K562 (cell line): ENCODE results near the gene RFX3. TPM values are rescaled to one million over a fixed set of nuclear protein-coding genes. Genes with fewer than 3 reads are reported as not detected.

ENCODE experiments used
- ATAC-seq: fragments of 200-7000 bp; cut with Tn5 transposase; 3 replicates; pipeline ENCODE4 v1.9.1; 2020; ENCODE audit warnings: moderate library complexity
- BruUV-seq: library from RNA; stranded (reverse); fragments of 400-500 nt; replicated peaks from 2 replicates; lab custom pipeline; 2021; lab: Mats Ljungman, UMichigan
- CTCF ChIA-PET: fragments of 300-600 bp; formaldehyde crosslinking; extraction: SDS; loops from one replicate; lab custom pipeline; 2021; ENCODE audit warnings: low intra/inter-chr PET ratio; lab: Yijun Ruan, JAX
- POLR2A ChIA-PET: fragments of 300-600, 350-650 bp; sonication (Branson Sonifier 250); formaldehyde crosslinking; extraction: SDS; loops from one replicate; lab custom pipeline; 2021; ENCODE audit warnings: antibody characterized with exemption, inconsistent platforms; lab: Yijun Ruan, JAX
- DNase-seq, 4 experiments: peaks; one replicate each; pipeline versions ENCODE4 v3.0.0 to v3.0.0-alpha.2; 2011 to 2018; ENCODE audit warnings: low spot score in 3 of 4, mixed read lengths in 3 of 4; ENCODE audit errors: extremely low read depth in 1 of 4
- FAIRE-seq: peaks from 2 replicates; lab custom pipeline; 2011; peaks lifted over from hg19 to GRCh38; lab: Jason Lieb, UNC
- H2AFZ ChIP-seq: 2 replicates; pipeline ENCODE4 v1.6.0; 2011; ENCODE audit warnings: low read depth, low read length, control low read depth, inconsistent platforms
- H3K27ac ChIP-seq: fragments of 200-600 bp; 3 replicates; pipeline ENCODE4 v1.8.0; 2011; ENCODE audit warnings: low read depth, mild to moderate bottlenecking, control low read depth, inconsistent platforms, low read length, moderate library complexity, mixed read lengths; ENCODE audit errors: extremely low read depth
- H3K27me3 ChIP-seq, 2 experiments: fragments of 300-600 bp in 1 of 2; 2 replicates in 1 of 2; 3 replicates in 1 of 2; pipeline versions ENCODE4 v1.6.0 to v1.8.0; 2011; ENCODE audit warnings: inconsistent platforms in 2 of 2, low read length in 2 of 2, mild to moderate bottlenecking in 1 of 2, mixed read lengths in 1 of 2, moderate library complexity in 1 of 2; ENCODE audit not compliant: control insufficient read depth in 2 of 2, insufficient read depth in 2 of 2
- H3K36me3 ChIP-seq: fragments of 300-600 bp; 3 replicates; pipeline ENCODE4 v1.8.0; 2011; ENCODE audit warnings: mild to moderate bottlenecking, low read length, inconsistent platforms; ENCODE audit not compliant: control insufficient read depth, insufficient read depth
- H3K4me1 ChIP-seq, 2 experiments: fragments of 200-600 bp in 1 of 2; replicated peaks in 1 of 2; 2 replicates in 1 of 2; 3 replicates in 1 of 2; pipeline versions ENCODE4 v1.5.1 to v1.8.0; 2011; ENCODE audit warnings: inconsistent platforms in 2 of 2, low read length in 2 of 2, mild to moderate bottlenecking in 1 of 2, mixed read lengths in 1 of 2, moderate library complexity in 1 of 2; ENCODE audit not compliant: control insufficient read depth in 2 of 2, insufficient read depth in 2 of 2
- H3K4me2 ChIP-seq: 2 replicates; pipeline ENCODE4 v1.6.1; 2011; ENCODE audit warnings: low read length, control low read depth, inconsistent platforms, mixed read lengths; ENCODE audit not compliant: insufficient read depth
- H3K4me3 ChIP-seq: fragments of 200-600 bp; sonication (generic), shearing (Covaris generic); 2 replicates; pipeline ENCODE4 v1.5.1; 2016; ENCODE audit warnings: control low read depth, inconsistent platforms
- H3K79me2 ChIP-seq: fragments of 200-600 bp; 3 replicates; pipeline ENCODE4 v1.8.0; 2011; ENCODE audit warnings: low read length, inconsistent platforms; ENCODE audit not compliant: control insufficient read depth, insufficient read depth
- H3K9ac ChIP-seq, 2 experiments: 2 replicates each; pipeline versions ENCODE4 v1.6.0 to v1.6.1; 2011; ENCODE audit warnings: low read depth in 2 of 2, low read length in 2 of 2, control low read depth in 1 of 2, inconsistent platforms in 1 of 2, mild to moderate bottlenecking in 1 of 2, mixed read lengths in 1 of 2; ENCODE audit not compliant: insufficient read depth in 1 of 2
- H3K9me1 ChIP-seq: one replicate; pipeline ENCODE4 v1.6.0; 2011; ENCODE audit warnings: inconsistent platforms, mild to moderate bottlenecking, low read length, moderate library complexity; ENCODE audit not compliant: control insufficient read depth, insufficient read depth
- H3K9me3 ChIP-seq: replicated peaks from 2 replicates; pipeline ENCODE4 v1.5.1; 2011; ENCODE audit warnings: low read depth, low read length, inconsistent platforms; ENCODE audit not compliant: control insufficient read depth, insufficient read depth
- H4K20me1 ChIP-seq: replicated peaks from 2 replicates; pipeline ENCODE4 v1.6.1; 2011; ENCODE audit warnings: low read length, inconsistent platforms, mixed read lengths; ENCODE audit not compliant: control insufficient read depth, insufficient read depth
- E2F5 ChIP-seq: sonication (generic); formaldehyde crosslinking; IDR thresholded peaks from 2 replicates; pipeline ENCODE4 v1.8.0; 2022; ENCODE audit warnings: mild to moderate bottlenecking, missing genetic modification reagents
- FOXJ2 ChIP-seq: fragments of 200-800 bp; sonication (Bioruptor generic); IDR thresholded peaks from 2 replicates; pipeline ENCODE4 v1.6.1; 2016; ENCODE audit warnings: missing genetic modification characterization, missing compliant biosample characterization
- HES1 ChIP-seq: fragments of 450-650 bp; IDR thresholded peaks from 2 replicates; pipeline ENCODE4 v1.6.1; 2016; ENCODE audit warnings: low read depth, mild to moderate bottlenecking, moderate library complexity
- KLF6 ChIP-seq: fragments of 250-450 bp; sonication (Bioruptor Pico); IDR thresholded peaks from 2 replicates; pipeline ENCODE4 v1.4.0; 2020; ENCODE audit warnings: mild to moderate bottlenecking, moderate library complexity, borderline replicate concordance
- MED1 ChIP-seq: sonication (generic); formaldehyde crosslinking; IDR thresholded peaks from 2 replicates; pipeline ENCODE4 v1.8.1; 2023; ENCODE audit warnings: missing genetic modification reagents, borderline replicate concordance
- NCOA4 ChIP-seq: fragments of 450-650 bp; IDR thresholded peaks from 2 replicates; pipeline ENCODE4 v1.6.1; 2018; ENCODE audit warnings: mild to moderate bottlenecking; ENCODE audit not compliant: partially characterized antibody
- RAD21 ChIP-seq, 2 experiments: fragments of 250-450 bp in 1 of 2; fragments of 450-650 bp in 1 of 2; sonication (Bioruptor Pico) in 1 of 2; formaldehyde crosslinking in 1 of 2; IDR thresholded peaks in 1 of 2; conservative IDR thresholded peaks in 1 of 2; 2 replicates each; pipeline versions ENCODE4 v1.4.0 to v1.8.0; 2020 to 2022; ENCODE audit warnings: mild to moderate bottlenecking in 2 of 2, moderate library complexity in 1 of 2
- RBM39 ChIP-seq: fragments of 200-400 bp; formaldehyde crosslinking; optimal IDR thresholded peaks from 2 replicates; pipeline ENCODE3; 2018; ENCODE audit warnings: low read depth, low read length
- WGBS: fragments of 100-300 bp; shearing (Covaris generic); methylation state at CpG from one replicate; pipeline ENCODE4 v1.1.6; 2016; ENCODE audit warnings: low coverage, mixed read lengths; ENCODE audit not compliant: insufficient coverage; ENCODE audit errors: missing lambda C conversion rate; 5-methylcytosine and 5-hydroxymethylcytosine counted together
- in situ Hi-C: fragments of 300-500 bp; cut with MboI; formaldehyde crosslinking; loops from 4 replicates; pipeline ENCODE4 v1.15.0; 2018; ENCODE audit warnings: inconsistent platforms, mixed read lengths
- intact Hi-C: fragments of 100-400 bp; cut with micrococcal nuclease; formaldehyde crosslinking; loops from 2 replicates; pipeline ENCODE4 v1.14.2; 2022
- polyA plus RNA-seq, 8 experiments: library from polyadenylated mRNA; depleted of rRNA in 4 of 8; stranded (reverse) in 5 of 8; unstranded in 3 of 8; fragments of >200 nt; fragmentation: Nextera tagmentation in 2 of 8; fragmentation: Illumina TruSeq in 1 of 8; extraction: Ambion mirVana in 2 of 8; extraction: Trizol in 1 of 8; gene quantifications; 2 replicates each; pipeline versions ENCODE4 v1.2.1 to v1.2.3, GENCODE V29; 2011 to 2014; ENCODE audit warnings: inconsistent platforms in 1 of 8, missing spikeins in 1 of 8
- total RNA-seq, 7 experiments: library from RNA; depleted of rRNA in 6 of 7; stranded (reverse); fragments of >200 nt in 6 of 7; fragmentation: Illumina TruSeq in 2 of 7; extraction: Trizol in 2 of 7; gene quantifications; 2 replicates each; pipeline versions ENCODE4 v1.2.1 to v1.2.3, GENCODE V29; 2011 to 2021; ENCODE audit warnings: low replicate concordance in 1 of 7

The RFX3 gene
- total and polyA plus RNA-seq, 9 of the 15 experiments (the other 6 are each of a cell fraction or from before 2014, with no cell fraction given) = 0.86 to 4.9 (median 2.0) TPM

GRCh38 chr9:3490957-3491356 lies 34.8 kb downstream of the RFX3 start:
- Histone ChIP-seq H3K27ac (no peak overlapping the region), H3K9me1 (no peaks in the 10 kb centered on the region), H3K9ac (no peak overlapping the region), H3K4me3 (no peak overlapping the region), H3K9me3 (no peaks in the 10 kb centered on the region), H3K36me3 (no peaks in the 10 kb centered on the region), H3K4me2 (no peak overlapping the region), H3K4me1 (no peaks in the 10 kb centered on the region; a peak in 1 of 5 replicates), H2AFZ (no peak overlapping the region), H3K27me3 (no peaks in the 10 kb centered on the region), H4K20me1 (no peaks in the 10 kb centered on the region), H3K79me2 (no peaks in the 10 kb centered on the region)
- CTCF ChIA-PET = no interaction called here
- in situ Hi-C loops = no loop called here
- DNase-seq (no peak), FAIRE-seq (no peak), ATAC-seq (no peak)
- WGBS = 80% methylated on average over 4 of the region's 4 CpGs
- no peak for TF ChIP-seq NCOA4
- no peak for TF ChIP-seq MED1
- TF ChIP-seq HES1 = no peak
- TF ChIP-seq FOXJ2 = no peak
- TF ChIP-seq RBM39 = no peak
- TF ChIP-seq RAD21 (CRISPR knock-in tag; conservative IDR thresholded peaks at IDR 0.05 in 1 of 2, IDR thresholded peaks at IDR 0.05 in 1 of 2) = no peak
- TF ChIP-seq E2F5 = no peak
- TF ChIP-seq KLF6 (CRISPR knock-in tag) = no peak
- intact Hi-C loops = no loop called here
- POLR2A ChIA-PET = no interaction called here
- BruUV-seq = no TSS peak
